HG03457 (cell line): ENCODE data around the gene SHANK3.
"Not testable (repeated sequence)": the region's sequence is repeated elsewhere in the genome, so short reads cannot be mapped to it uniquely, and the experiment has no call there.

Source experiments
- ATAC-seq: cut with Tn5 transposase; IDR thresholded peaks from one replicate; pipeline ENCODE4 v1.9.1; 2021; ENCODE audit warnings: moderate number of reproducible peaks; ENCODE audit not compliant: unreplicated experiment

The SHANK3 gene

GRCh38 chr22:50643821-50644101 is 28.9 kb upstream of the SHANK3 start:
- ATAC-seq, result not testable (repeated sequence)

- no peak for ATAC-seq
These were observed 19.4 kb upstream of the SHANK3 start for GRCh38 chr22:50653256-50653655.

- not testable (repeated sequence) for ATAC-seq
These were observed 18.0 kb upstream of the SHANK3 start for GRCh38 chr22:50654664-50655063.

- ATAC-seq, result no peak
These were observed 16.2 kb upstream of the SHANK3 start for GRCh38 chr22:50656122-50657070.

GRCh38 chr22:50657925-50658324 is 14.7 kb upstream of the SHANK3 start:
- no peak for ATAC-seq

GRCh38 chr22:50659711-50660110 is 12.9 kb upstream of the SHANK3 start:
- not testable (repeated sequence) for ATAC-seq

- ATAC-seq, result no peak
These were observed 12.3 kb upstream of the SHANK3 start for GRCh38 chr22:50660306-50660705.

GRCh38 chr22:50665212-50665611 is 7.4 kb upstream of the SHANK3 start:
- no peak for ATAC-seq

GRCh38 chr22:50665738-50666137 is 6.9 kb upstream of the SHANK3 start:
- ATAC-seq, result no peak

- no peak for ATAC-seq
These were observed 2.1 kb upstream of the SHANK3 start for GRCh38 chr22:50670513-50670912.

GRCh38 chr22:50670914-50671538 is 1.6 kb upstream of the SHANK3 start:
- no peak for ATAC-seq

- no peak for ATAC-seq
These were observed 982 bp upstream of the SHANK3 start for GRCh38 chr22:50671641-50672040.

- ATAC-seq, result no peak
These were observed 582 bp upstream of the SHANK3 start for GRCh38 chr22:50672041-50672440.

- ATAC-seq, result no peak
These were observed 857 bp downstream of the SHANK3 start for GRCh38 chr22:50673231-50674129.

- no peak for ATAC-seq
These were observed 1.5 kb downstream of the SHANK3 start for GRCh38 chr22:50674130-50674500.

GRCh38 chr22:50674606-50675552 is 2.3 kb downstream of the SHANK3 start:
- ATAC-seq, result no peak

GRCh38 chr22:50675553-50676179 is 3.0 kb downstream of the SHANK3 start:
- ATAC-seq, result no peak

GRCh38 chr22:50676180-50676636 is 3.6 kb downstream of the SHANK3 start:
- ATAC-seq, result no peak

- ATAC-seq, result no peak
These were observed 4.3 kb downstream of the SHANK3 start for GRCh38 chr22:50676661-50677492.
